NCI-H510A (cell line): ENCODE measurements around the gene FKBP14.

Experiments
- DNase-seq: peaks from one replicate; lab custom pipeline; 2025; lab: John Stamatoyannopoulos, UW

The FKBP14 gene

GRCh38 chr7:30032310-30033125, 6.0 kb upstream of the FKBP14 start:
- DNase-seq = no peak

- no peak for DNase-seq
Observed at GRCh38 chr7:30029696-30030095, 3.2 kb upstream of the FKBP14 start.

GRCh38 chr7:30028749-30029635, 2.5 kb upstream of the FKBP14 start:
- no peak for DNase-seq

- peak; percentile 75 for DNase-seq
Observed at GRCh38 chr7:30028216-30028748, 1.8 kb upstream of the FKBP14 start, which contains the start of gene PLEKHA8. Gene PLEKHA8 (plus strand): TSS chr7:30028412. CDS start chr7:30028763, 351 bp downstream.

- no peak for DNase-seq
Observed at GRCh38 chr7:30027740-30028215, 1.3 kb upstream of the FKBP14 start.

GRCh38 chr7:30027065-30027456, 559 bp upstream of the FKBP14 start:
- no peak for DNase-seq

GRCh38 chr7:30023524-30023923, 3.0 kb downstream of the FKBP14 start:
- no peak for DNase-seq

- DNase-seq = no peak
Observed at GRCh38 chr7:30022991-30023390, 3.5 kb downstream of the FKBP14 start.

GRCh38 chr7:30020535-30020934, 6.0 kb downstream of the FKBP14 start:
- no peak for DNase-seq

GRCh38 chr7:30019960-30020359, 6.5 kb downstream of the FKBP14 start:
- no peak for DNase-seq

- no peak for DNase-seq
Observed at GRCh38 chr7:30019387-30019786, 7.1 kb downstream of the FKBP14 start.

GRCh38 chr7:30018451-30018850, 8.1 kb downstream of the FKBP14 start:
- DNase-seq = no peak

- DNase-seq = no peak
Observed at GRCh38 chr7:30012757-30013156, 13.7 kb downstream of the FKBP14 start.

GRCh38 chr7:30010021-30010420, 16.5 kb downstream of the FKBP14 start:
- DNase-seq = no peak

- DNase-seq = no peak
Observed at GRCh38 chr7:30005464-30005863, 21.0 kb downstream of the FKBP14 start.

GRCh38 chr7:30003098-30003497, 23.4 kb downstream of the FKBP14 start:
- no peak for DNase-seq

- no peak for DNase-seq
Observed at GRCh38 chr7:30001998-30002397, 24.5 kb downstream of the FKBP14 start.

GRCh38 chr7:29998489-29998888, 28.0 kb downstream of the FKBP14 start:
- DNase-seq = no peak

- no peak for DNase-seq
Observed at GRCh38 chr7:29996321-29996720, 30.2 kb downstream of the FKBP14 start.

- no peak for DNase-seq
Observed at GRCh38 chr7:29995652-29996051, 30.9 kb downstream of the FKBP14 start.

- DNase-seq = no peak
Observed at GRCh38 chr7:29993140-29993539, 33.4 kb downstream of the FKBP14 start.

- DNase-seq = no peak
Observed at GRCh38 chr7:29991937-29992336, 34.6 kb downstream of the FKBP14 start.

GRCh38 chr7:29990931-29991330, 35.6 kb downstream of the FKBP14 start:
- DNase-seq = no peak
